Cardiac muscle cell (in vitro differentiated cells and primary cell): Measurements from ENCODE around the gene PARP1. TPM values are rescaled to one million over a fixed set of nuclear protein-coding genes. Genes with fewer than 3 reads are reported as not detected.
"Not testable (repeated sequence)": the region's sequence is repeated elsewhere in the genome, so short reads cannot be mapped to it uniquely, and the experiment has no call there.

Experiments
- DNase-seq, 2 donors: peaks; one replicate each; pipeline versions ENCODE4 v3.0.0 to v3.0.0-alpha.2; 2010 to 2017; ENCODE audit warnings: low read depth in 1 of 2, low spot score in 1 of 2
- H3K27ac ChIP-seq: fragments of 200-600 bp; sonication (generic); 2 replicates; pipeline ENCODE4 v1.5.1; 2016
- H3K27me3 ChIP-seq: fragments of 200-600 bp; sonication (generic); 2 replicates; pipeline ENCODE4 v1.6.0; 2016; ENCODE audit warnings: control low read depth
- H3K36me3 ChIP-seq: fragments of 200-600 bp; sonication (generic); 2 replicates; pipeline ENCODE4 v1.5.1; 2016; ENCODE audit warnings: control low read depth
- H3K4me1 ChIP-seq: fragments of 200-600 bp; sonication (generic); 2 replicates; pipeline ENCODE4 v1.8.1; 2017; ENCODE audit warnings: low read depth, mild to moderate bottlenecking, mixed run types
- H3K4me3 ChIP-seq: fragments of 200-600 bp; sonication (generic); 2 replicates; pipeline ENCODE4 v1.5.1; 2016; ENCODE audit warnings: mild to moderate bottlenecking
- H3K9me3 ChIP-seq: fragments of 200-600 bp; sonication (generic); 2 replicates; pipeline ENCODE4 v1.5.1; 2017; ENCODE audit warnings: low read depth, mild to moderate bottlenecking, control low read depth
- polyA plus RNA-seq: library from polyadenylated mRNA; unstranded; fragments of >200 nt; fragmentation: Nextera tagmentation; extraction: Ambion mirVana; gene quantifications from 2 replicates; pipeline ENCODE4 v1.2.1, GENCODE V29; 2016
- total RNA-seq: library from RNA; depleted of rRNA; stranded (reverse); fragments of >200 nt; gene quantifications from 2 replicates; pipeline ENCODE4 v1.2.3, GENCODE V29; 2016
- TF ChIP-seq, protein P1 (sequence below): IDR thresholded peaks from 2 replicates; pipeline ENCODE4 v1.5.1; 2012; ENCODE audit warnings: low read depth, mild to moderate bottlenecking, low read length

PARP1 gene
- total and polyA plus RNA-seq, 2 experiments from 2014 or later, result 192 to 373 TPM

DNA sequence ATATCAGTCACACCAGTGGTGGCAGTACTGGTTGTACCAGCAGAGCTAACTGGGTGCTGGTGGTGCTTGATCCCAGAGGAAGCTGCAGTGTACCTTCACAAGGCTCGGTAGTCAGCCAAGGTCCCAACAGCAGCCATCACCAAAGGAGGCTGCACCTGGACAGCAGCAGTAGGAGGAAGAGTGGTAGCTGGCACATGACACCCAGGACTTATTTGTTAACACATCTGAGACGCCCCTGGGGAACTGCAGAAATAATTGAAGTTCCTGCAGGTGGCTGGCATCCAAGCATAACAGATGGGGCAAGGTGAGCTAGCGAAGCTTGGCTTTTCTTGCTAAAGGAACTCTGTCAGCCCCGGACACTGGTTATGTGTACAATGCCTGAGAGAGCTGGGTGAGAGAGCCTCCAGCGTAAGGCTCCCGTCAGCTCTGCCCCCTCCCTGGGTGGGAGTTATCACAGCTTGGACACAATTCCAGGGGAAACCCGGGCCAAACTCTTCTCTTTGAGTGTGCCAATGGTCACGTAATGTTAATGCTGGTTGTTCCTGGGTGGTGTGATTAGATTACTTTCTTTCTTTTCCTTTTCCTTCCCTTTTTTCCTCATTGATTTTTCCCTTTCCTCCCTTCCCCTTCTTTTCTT, 29.1 kb upstream of the PARP1 start:
- Histone ChIP-seq H3K27me3 (no peaks in the 10 kb centered on the region), H3K4me3 (no peak overlapping the region), H3K36me3 (no peaks in the 10 kb centered on the region), H3K4me1 (no peaks in the 10 kb centered on the region), H3K27ac (no peak overlapping the region), H3K9me3 (no peaks in the 10 kb centered on the region)
- peak in 1 of 2 donors; percentile 16 for DNase-seq
- TF ChIP-seq, protein P1, sequence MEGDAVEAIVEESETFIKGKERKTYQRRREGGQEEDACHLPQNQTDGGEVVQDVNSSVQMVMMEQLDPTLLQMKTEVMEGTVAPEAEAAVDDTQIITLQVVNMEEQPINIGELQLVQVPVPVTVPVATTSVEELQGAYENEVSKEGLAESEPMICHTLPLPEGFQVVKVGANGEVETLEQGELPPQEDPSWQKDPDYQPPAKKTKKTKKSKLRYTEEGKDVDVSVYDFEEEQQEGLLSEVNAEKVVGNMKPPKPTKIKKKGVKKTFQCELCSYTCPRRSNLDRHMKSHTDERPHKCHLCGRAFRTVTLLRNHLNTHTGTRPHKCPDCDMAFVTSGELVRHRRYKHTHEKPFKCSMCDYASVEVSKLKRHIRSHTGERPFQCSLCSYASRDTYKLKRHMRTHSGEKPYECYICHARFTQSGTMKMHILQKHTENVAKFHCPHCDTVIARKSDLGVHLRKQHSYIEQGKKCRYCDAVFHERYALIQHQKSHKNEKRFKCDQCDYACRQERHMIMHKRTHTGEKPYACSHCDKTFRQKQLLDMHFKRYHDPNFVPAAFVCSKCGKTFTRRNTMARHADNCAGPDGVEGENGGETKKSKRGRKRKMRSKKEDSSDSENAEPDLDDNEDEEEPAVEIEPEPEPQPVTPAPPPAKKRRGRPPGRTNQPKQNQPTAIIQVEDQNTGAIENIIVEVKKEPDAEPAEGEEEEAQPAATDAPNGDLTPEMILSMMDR, result no peak

DNA sequence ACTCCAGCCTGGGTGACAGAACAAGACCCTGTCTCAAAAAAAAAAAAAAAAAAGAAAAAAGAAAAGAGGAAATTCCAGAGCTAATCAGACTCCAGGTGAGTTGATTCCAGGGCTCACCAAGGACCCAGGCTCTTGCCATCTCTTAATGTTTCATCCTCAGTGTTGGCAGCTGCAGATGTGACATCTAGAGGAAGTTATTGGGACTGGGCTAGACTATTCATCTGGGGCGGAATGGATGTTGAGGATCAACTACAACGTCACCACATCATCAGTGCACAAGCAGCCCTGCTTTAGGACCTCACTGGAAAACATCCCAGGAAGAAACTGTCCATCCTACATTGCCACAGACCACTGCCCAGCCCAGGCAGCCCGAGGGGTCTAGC, 28.6 kb upstream of the PARP1 start:
- no peaks in the 10 kb centered on the region for H3K27me3 ChIP-seq
- no peak for DNase-seq
- H3K9me3 ChIP-seq, result no peaks in the 10 kb centered on the region
- H3K4me3 ChIP-seq, result no peak overlapping the region
- no peaks in the 10 kb centered on the region for H3K4me1 ChIP-seq
- H3K27ac ChIP-seq, result no peak overlapping the region
- TF ChIP-seq, protein P1, result no peak
- no peaks in the 10 kb centered on the region for H3K36me3 ChIP-seq

DNA sequence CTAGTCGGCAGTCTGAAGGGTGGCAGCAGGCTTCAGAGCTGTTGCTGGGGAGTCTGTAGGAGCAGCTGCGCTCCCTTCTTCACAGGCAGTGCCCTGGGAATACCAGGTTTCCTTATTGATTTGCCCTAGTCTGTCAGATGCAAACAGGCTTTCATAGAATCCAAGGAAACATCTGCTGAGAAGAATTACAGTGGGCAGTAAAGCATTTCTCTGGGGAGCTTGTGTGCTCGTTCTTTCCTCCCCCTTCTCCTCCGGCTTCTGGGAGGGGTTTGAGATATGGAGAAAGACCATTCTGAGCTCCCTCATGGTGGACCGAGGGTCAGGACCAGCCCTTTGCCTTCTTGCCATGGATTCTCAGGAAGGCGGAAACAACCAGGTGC, 25.4 kb upstream of the PARP1 start:
- H3K9me3 ChIP-seq, result no peaks in the 10 kb centered on the region

DNA sequence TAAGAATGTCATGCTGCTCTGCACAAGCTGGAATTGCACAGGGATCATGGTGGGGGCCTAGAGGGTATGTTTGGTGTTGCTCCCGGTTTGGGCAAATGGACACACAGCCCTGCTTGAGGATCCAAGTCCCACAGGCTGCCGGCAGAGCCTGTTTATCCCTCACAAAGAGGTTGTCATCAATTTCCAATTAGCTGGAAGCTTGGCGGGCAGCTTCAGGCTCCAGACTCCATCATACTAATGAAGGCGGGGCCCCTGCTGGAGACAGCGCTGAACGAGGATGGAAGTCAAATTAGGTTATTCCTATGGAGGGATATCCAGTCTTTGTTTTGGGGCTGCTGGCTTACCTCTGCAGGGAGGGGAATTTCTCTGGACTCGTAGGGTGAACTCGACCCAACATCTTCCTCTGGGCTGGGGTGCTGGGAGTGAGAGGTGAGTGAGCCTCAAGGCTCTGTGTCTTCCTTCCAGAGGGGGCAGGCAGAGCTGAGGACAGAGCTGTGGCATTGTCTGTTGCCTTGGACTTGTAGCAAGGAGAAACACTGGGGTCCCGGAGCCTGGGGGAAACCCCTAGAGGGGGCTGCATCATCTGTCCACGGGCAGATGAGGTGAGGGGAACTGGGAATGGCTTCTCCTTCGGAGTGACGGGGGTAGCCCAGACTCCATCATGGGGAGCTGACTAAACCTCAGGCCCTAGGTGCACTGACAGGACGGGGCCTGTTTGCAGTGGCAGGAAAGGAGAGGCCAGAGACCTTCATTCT, 24.9 kb upstream of the PARP1 start:
- Histone ChIP-seq H3K4me3 (no peak overlapping the region), H3K9me3 (no peaks in the 10 kb centered on the region), H3K36me3 (no peaks in the 10 kb centered on the region), H3K4me1 (peaks cover 4% of the 10 kb centered on the region), H3K27me3 (no peaks in the 10 kb centered on the region), H3K27ac (no peak overlapping the region)
- TF ChIP-seq, protein P1, result no peak
- no peak for DNase-seq

More for the DNA sequence above, 25.4 kb upstream of the PARP1 start:
- H3K4me1 ChIP-seq, result peaks cover 4% of the 10 kb centered on the region
- no peaks in the 10 kb centered on the region for H3K36me3 ChIP-seq
- no peak overlapping the region for H3K4me3 ChIP-seq
- no peak overlapping the region for H3K27ac ChIP-seq
- H3K27me3 ChIP-seq, result no peaks in the 10 kb centered on the region
- no peak for DNase-seq
- TF ChIP-seq, protein P1, result no peak

DNA sequence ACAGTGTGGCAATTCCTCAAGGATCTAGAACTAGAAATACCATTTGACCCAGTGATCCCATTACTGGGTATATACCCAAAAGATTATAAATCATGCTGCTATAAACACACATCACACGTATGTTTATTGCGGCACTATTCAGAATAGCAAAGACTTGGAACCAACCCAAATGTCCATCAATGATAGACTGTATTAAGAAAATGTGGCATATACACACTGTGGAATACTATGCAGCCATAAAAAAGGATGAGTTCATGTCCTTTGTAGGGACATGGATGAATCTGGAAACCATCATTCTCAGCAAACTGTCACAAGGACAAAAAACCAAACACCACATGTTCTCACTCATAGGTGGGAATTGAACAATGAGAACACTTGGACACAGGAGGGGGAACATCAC, 24.0 kb upstream of the PARP1 start:
- H3K4me1 ChIP-seq, H3K27ac ChIP-seq, H3K4me3 ChIP-seq, DNase-seq, H3K9me3 ChIP-seq, H3K27me3 ChIP-seq, H3K36me3 ChIP-seq: not testable (repeated sequence)

DNA sequence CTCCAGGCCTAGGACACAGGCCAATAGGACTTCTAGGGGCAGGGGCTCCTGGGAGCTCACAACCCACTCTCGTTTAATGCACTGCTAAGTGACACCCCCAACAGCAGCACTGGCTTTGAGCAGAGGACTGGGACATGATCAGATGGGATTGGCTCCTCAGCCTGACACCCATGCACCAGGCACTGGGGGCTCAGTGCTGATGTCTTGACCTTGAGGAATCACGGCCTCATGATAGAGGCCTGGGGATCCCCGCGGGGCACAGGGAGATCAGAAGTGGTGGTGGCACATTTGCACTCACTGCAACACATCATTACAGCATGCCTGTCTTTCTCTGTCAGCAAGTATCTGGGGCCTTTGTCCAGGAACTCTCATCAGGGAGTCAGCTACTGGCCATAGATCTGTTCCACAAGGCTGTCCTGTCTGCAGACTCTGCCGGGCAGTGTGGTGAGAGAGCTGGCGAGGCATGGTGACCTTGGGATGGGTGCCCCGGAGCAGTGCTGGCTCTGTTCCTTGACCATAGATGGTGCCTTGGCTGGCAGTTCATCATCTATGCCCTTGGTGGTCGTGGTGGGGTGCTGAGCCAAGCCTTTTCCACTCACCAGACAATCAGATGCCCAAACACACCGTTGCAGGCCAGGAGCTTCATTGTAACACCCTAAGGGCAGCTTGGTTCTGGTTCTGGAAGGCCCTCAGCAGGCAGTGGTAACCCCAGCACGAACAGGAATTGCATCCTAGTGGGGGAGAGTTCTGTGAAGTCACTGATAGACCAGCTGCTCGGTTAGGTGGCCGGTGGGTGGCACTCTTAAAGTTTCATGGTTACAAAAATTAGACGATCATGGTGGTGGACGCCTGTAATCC, 22.2 kb upstream of the PARP1 start:
- Histone ChIP-seq H3K9me3 (no peaks in the 10 kb centered on the region), H3K27me3 (no peaks in the 10 kb centered on the region), H3K4me3 (no peak overlapping the region), H3K36me3 (no peaks in the 10 kb centered on the region), H3K4me1 (peaks cover 4% of the 10 kb centered on the region), H3K27ac (no peak overlapping the region)
- DNase-seq, result no peak
- TF ChIP-seq, protein P1, result no peak
